OCI-LY7 (cell line): ENCODE results near the gene RABL2A. TPM values are rescaled to one million over a fixed set of nuclear protein-coding genes. Genes with fewer than 3 reads are reported as not detected.
"Not testable (repeated sequence)": the region's sequence is repeated elsewhere in the genome, so short reads cannot be mapped to it uniquely, and the experiment has no call there.

Source experiments
- BruUV-seq: library from RNA; stranded (reverse); fragments of 400-500 nt; replicated peaks from 2 replicates; lab custom pipeline; 2021; lab: Mats Ljungman, UMichigan
- CTCF ChIA-PET: fragments of 300-600 bp; sonication (Branson Sonifier 250); formaldehyde crosslinking; loops from one replicate; lab custom pipeline; 2022; ENCODE audit warnings: antibody characterized with exemption; ENCODE audit not compliant: unreplicated experiment; lab: Charles Lee
- POLR2A ChIA-PET: fragments of 300-600 bp; sonication (Branson Sonifier 250); formaldehyde crosslinking; loops from one replicate; lab custom pipeline; 2022; ENCODE audit warnings: antibody characterized with exemption; lab: Charles Lee
- DNase-seq: peaks from one replicate; pipeline ENCODE4 v3.0.0-alpha.2; 2015; ENCODE audit warnings: low spot score
- H2AFZ ChIP-seq: fragments of 200-600 bp; sonication (generic), shearing (Covaris generic); 2 replicates; pipeline ENCODE4 v1.6.1; 2014; ENCODE audit warnings: mild to moderate bottlenecking, antibody characterized with exemption, low read length, moderate library complexity
- H3K27ac ChIP-seq: fragments of 200-600 bp; sonication (generic); 2 replicates; pipeline ENCODE4 v1.5.1; 2014; ENCODE audit warnings: mixed run types, low read depth, mild to moderate bottlenecking, moderate library complexity, low read length, inconsistent platforms; ENCODE audit not compliant: poor library complexity, severe bottlenecking
- H3K36me3 ChIP-seq: fragments of 200-600 bp; sonication (generic); 2 replicates; pipeline ENCODE4 v1.6.1; 2014; ENCODE audit warnings: mild to moderate bottlenecking, antibody characterized with exemption, low read length, moderate library complexity, mixed read lengths; ENCODE audit not compliant: insufficient read depth
- H3K4me1 ChIP-seq: fragments of 200-600 bp; sonication (generic); 2 replicates; pipeline ENCODE4 v1.5.1; 2014; ENCODE audit warnings: mild to moderate bottlenecking, low read length; ENCODE audit not compliant: insufficient read depth, poor library complexity, severe bottlenecking
- H3K4me2 ChIP-seq: fragments of 200-600 bp; sonication (generic); 2 replicates; pipeline ENCODE4 v1.6.1; 2014; ENCODE audit warnings: mild to moderate bottlenecking, low read length
- H3K4me3 ChIP-seq: fragments of 200-600 bp; sonication (generic); 2 replicates; pipeline ENCODE4 v1.5.1; 2014; ENCODE audit warnings: mild to moderate bottlenecking, low read depth, low read length; ENCODE audit not compliant: poor library complexity, severe bottlenecking
- H3K79me2 ChIP-seq: fragments of 200-600 bp; sonication (generic); 2 replicates; pipeline ENCODE4 v1.6.1; 2016; ENCODE audit warnings: low read depth, mild to moderate bottlenecking, low read length, moderate library complexity, mixed read lengths; ENCODE audit not compliant: insufficient read depth
- H3K9me2 ChIP-seq: fragments of 200-600 bp; sonication (generic); 2 replicates; pipeline ENCODE4 v1.6.1; 2016; ENCODE audit warnings: mild to moderate bottlenecking, low read length, mixed read lengths; ENCODE audit not compliant: insufficient read depth
- H3K9me3 ChIP-seq: fragments of 200-600 bp; sonication (generic); 2 replicates; pipeline ENCODE4 v1.6.1; 2014; ENCODE audit warnings: mild to moderate bottlenecking, mixed run types, low read length, mixed read lengths
- H4K20me1 ChIP-seq: fragments of 200-600 bp; sonication (generic); 2 replicates; pipeline ENCODE4 v1.6.1; 2014; ENCODE audit warnings: mild to moderate bottlenecking, antibody characterized with exemption, low read length, moderate library complexity, mixed read lengths; ENCODE audit not compliant: insufficient read depth
- intact Hi-C: fragments of 100-400 bp; cut with micrococcal nuclease; formaldehyde crosslinking; loops from one replicate; pipeline ENCODE4 v1.10.0; 2022; ENCODE audit not compliant: unreplicated experiment
- total RNA-seq, 2 experiments: library from RNA; depleted of rRNA in 1 of 2; stranded (reverse); fragments of >200 nt in 1 of 2; shearing (Covaris generic) in 1 of 2; gene quantifications; 2 replicates each; pipeline ENCODE4 v1.2.3, GENCODE V29; 2014 to 2022

RABL2A gene
- total RNA-seq, 2 experiments from 2014 or later = 25.8 to 26.3 TPM

GRCh38 chr2:113632849-113633345, 5.8 kb downstream of the RABL2A start:
- H3K9me3 ChIP-seq, intact Hi-C loops, H3K79me2 ChIP-seq, POLR2A ChIA-PET, H3K4me3 ChIP-seq, H3K4me1 ChIP-seq, H3K36me3 ChIP-seq, H2AFZ ChIP-seq, H4K20me1 ChIP-seq, H3K27ac ChIP-seq, H3K9me2 ChIP-seq, DNase-seq, CTCF ChIA-PET, BruUV-seq, H3K4me2 ChIP-seq: not testable (repeated sequence)

DNA sequence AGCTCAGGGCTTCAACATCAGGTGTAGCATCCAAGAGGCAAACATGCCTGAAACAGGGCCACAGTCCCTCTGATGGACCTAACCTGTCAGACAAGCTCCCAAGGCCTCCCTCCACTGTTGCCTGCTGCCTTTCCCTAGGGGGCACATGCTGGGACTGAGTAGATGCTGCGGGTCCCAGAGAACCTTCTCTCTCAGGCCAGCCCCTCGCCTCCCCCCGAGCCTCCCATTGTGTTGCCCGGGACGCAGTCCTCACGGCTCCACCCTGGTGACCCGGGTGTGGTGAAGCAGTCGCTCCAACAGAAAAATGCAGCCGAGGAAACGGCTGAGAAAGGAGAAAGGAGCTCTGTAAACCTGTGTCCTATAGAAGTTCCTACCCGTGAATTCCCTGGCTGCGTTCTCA, 8.3 kb downstream of the RABL2A start:
- H3K9me3 ChIP-seq, CTCF ChIA-PET, H4K20me1 ChIP-seq, POLR2A ChIA-PET, H3K4me2 ChIP-seq, H2AFZ ChIP-seq, H3K4me1 ChIP-seq, H3K9me2 ChIP-seq, H3K79me2 ChIP-seq, H3K27ac ChIP-seq, BruUV-seq, intact Hi-C loops, DNase-seq, H3K36me3 ChIP-seq, H3K4me3 ChIP-seq: not testable (repeated sequence)

- intact Hi-C loops, H3K9me2 ChIP-seq, H2AFZ ChIP-seq, BruUV-seq, H3K27ac ChIP-seq, POLR2A ChIA-PET, DNase-seq, H3K36me3 ChIP-seq, H3K9me3 ChIP-seq, H3K4me3 ChIP-seq, CTCF ChIA-PET, H3K4me2 ChIP-seq, H3K79me2 ChIP-seq, H4K20me1 ChIP-seq, H3K4me1 ChIP-seq: not testable (repeated sequence)
Measured at GRCh38 chr2:113636226-113636625, 9.2 kb downstream of the RABL2A start.

DNA sequence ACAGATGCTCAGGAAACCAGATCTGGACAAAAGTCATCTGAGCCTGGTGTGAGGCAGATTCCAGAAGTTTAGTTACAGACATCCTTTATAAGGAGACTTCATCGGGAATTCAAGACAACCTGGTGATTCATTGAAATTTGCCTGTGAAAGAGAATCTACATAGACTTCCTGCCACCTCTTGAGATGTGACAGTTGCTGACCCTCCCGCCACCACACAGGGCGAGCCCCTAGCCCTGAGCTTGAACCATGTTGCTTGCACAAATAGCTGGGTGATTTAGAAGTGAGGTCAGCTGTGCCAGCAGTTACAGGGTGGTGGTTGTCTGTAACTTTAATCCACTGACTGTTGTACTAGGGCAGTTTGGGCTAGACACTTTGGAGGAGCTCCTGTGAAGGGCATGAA, 11.0 kb downstream of the RABL2A start:
- H3K9me2 ChIP-seq, CTCF ChIA-PET, H4K20me1 ChIP-seq, H3K9me3 ChIP-seq, H3K4me2 ChIP-seq, DNase-seq, H3K36me3 ChIP-seq, H3K4me3 ChIP-seq, H3K4me1 ChIP-seq, BruUV-seq, H3K27ac ChIP-seq, intact Hi-C loops, H2AFZ ChIP-seq, H3K79me2 ChIP-seq, POLR2A ChIA-PET: not testable (repeated sequence)

GRCh38 chr2:113646217-113646616, 19.2 kb downstream of the RABL2A start:
- H3K4me3 ChIP-seq, POLR2A ChIA-PET, H3K4me1 ChIP-seq, intact Hi-C loops, H3K4me2 ChIP-seq, CTCF ChIA-PET, BruUV-seq, H3K27ac ChIP-seq, H3K9me2 ChIP-seq, H3K79me2 ChIP-seq, H2AFZ ChIP-seq, DNase-seq, H3K36me3 ChIP-seq, H4K20me1 ChIP-seq, H3K9me3 ChIP-seq: not testable (repeated sequence)

DNA sequence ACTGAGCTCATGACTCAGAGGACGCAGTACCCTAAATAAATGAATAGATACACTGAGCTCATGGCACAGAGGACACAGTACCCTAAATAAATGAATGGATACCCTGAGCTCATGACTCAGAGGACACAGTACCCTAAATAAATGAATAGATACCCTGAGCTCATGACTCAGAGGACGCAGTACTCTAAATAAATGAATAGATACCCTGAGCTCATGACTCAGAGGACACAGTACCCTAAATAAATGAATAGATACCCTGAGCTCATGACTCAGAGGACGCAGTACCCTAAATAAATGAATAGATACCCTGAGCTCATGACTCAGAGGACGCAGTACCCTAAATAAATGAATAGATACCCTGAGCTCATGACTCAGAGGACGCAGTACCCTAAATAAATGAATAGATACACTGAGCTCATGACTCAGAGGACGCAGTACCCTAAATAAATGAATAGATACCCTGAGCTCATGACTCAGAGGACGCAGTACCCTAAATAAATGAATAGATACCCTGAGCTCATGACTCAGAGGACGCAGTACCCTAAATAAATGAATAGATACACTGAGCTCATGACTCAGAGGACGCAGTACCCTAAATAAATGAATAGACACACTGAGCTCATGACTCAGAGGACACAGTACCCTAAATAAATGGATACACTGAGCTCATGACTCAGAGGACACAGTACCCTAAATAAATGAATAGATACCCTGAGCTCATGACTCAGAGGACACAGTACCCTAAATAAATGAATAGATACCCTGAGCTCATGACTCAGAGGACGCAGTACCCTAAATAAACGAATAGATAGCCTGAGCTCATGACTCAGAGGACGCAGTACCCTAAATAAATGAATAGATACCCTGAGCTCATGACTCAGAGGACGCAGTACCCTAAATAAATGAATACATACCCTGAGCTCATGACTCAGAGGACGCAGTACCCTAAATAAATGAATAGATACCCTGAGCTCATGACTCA, 24.1 kb downstream of the RABL2A start:
- H3K4me1 ChIP-seq, intact Hi-C loops, DNase-seq, H3K27ac ChIP-seq, H3K36me3 ChIP-seq, H3K4me3 ChIP-seq, BruUV-seq, H3K79me2 ChIP-seq, CTCF ChIA-PET, POLR2A ChIA-PET, H2AFZ ChIP-seq, H3K9me2 ChIP-seq, H4K20me1 ChIP-seq, H3K4me2 ChIP-seq, H3K9me3 ChIP-seq: not testable (repeated sequence)
